HT-29 (cell line): ENCODE results near the gene CSNK2B. TPM values are rescaled to one million over a fixed set of nuclear protein-coding genes. Genes with fewer than 3 reads are reported as not detected.
"Not testable (repeated sequence)": the region's sequence is repeated elsewhere in the genome, so short reads cannot be mapped to it uniquely, and the experiment has no call there.

Experiments used
- DNase-seq: peaks from one replicate; pipeline ENCODE4 v3.0.0-alpha.2; 2015; ENCODE audit warnings: low spot score
- total RNA-seq: library from RNA; depleted of rRNA; stranded (reverse); fragments of >200 nt; shearing (Covaris generic); gene quantifications from 2 replicates; pipeline ENCODE4 v1.2.3, GENCODE V29; 2014

Gene CSNK2B
- total RNA-seq, 1 experiment from 2014 or later: 225 TPM

DNA sequence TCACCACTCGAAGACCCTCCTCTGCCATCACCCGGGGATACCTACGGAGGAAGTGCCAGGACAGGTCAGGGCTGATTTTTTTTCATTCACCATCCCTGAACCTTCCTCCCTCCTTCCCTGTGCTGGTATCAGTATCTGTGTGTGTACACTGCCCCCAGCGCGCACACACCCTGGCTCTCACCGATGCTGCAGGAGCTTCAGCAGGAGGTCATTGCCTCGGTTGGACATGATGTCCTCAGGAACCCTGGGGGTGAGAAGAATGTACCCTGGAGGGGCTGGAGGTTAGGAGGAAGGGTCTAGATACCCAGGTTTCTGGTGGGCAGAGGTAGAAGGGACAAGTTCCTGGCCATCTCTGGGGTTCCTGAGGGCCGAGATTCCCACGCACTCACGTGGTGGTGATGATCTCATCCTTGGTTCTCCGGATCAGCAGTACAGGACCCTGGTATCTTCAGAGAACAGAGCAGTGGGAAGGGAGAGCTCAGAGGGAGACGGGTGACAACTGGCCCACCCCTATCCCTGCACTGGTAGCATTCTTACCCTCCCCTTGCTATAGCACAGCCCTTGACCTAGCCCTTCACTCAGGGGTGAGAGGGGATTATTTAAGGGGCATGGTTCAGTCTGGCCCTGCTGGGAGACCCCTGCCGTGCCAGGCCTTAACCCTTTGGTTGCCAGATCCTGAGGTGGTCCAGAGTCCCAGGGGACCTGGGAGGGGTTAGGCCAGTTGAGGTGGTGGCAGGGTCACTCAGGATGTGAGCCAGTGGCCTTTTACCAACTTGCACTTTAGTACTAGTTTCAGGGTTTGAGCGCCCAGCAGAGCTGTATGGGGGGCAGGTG is 22.2 kb downstream of the CSNK2B start:
- no peak for DNase-seq

DNA sequence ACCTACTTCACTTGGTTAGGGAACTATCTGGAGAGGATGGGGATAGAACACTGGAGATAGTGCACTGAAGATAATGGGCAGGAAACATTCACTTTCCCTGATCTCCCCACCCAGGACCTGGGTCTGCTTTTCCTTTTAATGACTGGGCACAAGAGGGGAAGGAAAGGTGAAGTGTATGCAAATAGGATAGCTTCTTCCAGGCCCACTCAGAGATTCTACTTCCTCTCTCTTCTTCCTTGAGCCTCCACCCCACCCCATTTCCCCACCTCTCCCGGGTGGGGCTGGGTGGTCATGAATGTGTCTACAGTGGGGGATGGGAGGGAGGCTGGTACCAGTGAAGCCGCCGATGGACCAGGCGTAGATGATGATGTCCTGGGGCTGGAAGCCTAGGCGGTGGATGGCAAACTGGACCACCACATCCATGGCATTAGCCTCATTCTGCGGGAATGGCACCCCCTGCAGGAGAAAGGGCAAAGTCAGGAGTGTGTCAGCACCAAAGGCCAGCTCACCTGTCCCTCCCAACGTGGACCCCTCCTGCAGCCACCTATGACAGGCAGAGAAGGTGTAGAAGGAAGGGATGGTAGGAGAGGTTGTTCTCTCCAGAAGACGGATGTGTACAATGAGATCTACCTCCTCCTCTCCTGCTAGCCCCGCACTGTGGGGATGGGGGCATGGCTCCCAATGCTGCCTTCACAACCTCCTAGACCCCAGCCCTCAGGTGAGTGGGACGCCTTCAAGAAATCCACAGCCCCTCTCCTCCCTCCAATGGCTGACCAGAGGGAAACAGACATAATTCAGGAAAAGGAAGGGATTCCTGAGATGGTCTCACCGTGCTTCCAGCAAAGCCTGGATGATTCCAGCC is 23.6 kb downstream of the CSNK2B start:
- DNase-seq: no peak

DNA sequence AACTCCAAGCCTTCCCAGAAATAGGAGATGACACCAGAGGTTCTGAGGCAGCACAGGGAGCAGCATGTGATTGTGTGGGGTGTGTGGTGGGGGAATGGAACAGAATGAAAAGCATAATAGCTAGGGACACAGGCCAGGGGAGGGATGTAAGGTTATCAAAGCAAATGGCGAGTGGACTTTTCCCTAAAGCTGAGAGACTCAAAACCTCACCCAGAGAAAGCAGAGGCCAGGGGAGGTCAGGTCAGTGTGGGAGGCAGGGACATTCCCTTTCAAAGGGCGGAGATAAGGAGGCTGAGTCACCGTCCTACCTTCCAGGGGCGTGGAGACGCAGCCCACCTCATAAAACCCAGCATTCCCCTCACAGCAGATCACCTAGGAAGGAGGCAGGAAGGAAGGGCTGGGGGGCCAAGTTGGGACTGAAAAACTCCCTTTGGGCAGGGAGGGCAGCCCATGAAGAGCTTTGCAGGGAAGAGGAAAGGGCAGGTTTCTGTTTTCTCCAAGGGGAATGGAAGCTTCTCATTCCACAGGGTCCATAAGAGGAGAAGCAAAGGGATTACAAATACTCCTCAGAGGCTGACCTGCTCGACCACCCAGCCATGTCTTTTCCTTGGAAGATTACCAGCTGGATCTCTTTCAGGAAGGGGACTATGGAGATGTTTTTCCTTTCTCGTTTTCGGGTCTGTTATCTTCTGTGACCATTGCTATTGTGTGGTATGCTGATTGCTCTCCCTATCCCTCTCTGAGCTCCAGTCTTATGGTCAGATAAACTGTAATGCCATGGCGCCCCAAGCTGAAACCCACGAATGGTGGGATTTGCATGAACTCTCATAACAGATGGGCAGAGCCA is 24.6 kb downstream of the CSNK2B start:
- peak; percentile 39 for DNase-seq

DNA sequence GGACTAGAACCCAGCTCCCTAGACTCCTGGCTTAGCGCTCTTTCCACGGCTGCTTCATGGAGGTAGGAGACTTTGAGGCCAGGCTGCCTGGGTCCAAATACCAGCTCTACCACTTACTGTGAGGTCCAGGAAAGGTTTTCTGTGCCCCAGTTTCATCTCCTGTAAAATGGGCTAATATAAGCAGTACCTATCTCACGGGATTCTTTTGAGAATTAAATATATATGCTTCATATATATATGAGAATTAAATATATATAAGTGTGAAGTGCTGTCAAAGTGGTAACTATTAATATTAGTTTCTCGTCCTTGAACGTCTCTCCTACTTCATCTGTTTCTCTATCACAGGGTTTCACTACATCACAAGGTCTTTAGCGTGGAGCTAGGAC is 25.2 kb downstream of the CSNK2B start:
- DNase-seq: no peak

DNA sequence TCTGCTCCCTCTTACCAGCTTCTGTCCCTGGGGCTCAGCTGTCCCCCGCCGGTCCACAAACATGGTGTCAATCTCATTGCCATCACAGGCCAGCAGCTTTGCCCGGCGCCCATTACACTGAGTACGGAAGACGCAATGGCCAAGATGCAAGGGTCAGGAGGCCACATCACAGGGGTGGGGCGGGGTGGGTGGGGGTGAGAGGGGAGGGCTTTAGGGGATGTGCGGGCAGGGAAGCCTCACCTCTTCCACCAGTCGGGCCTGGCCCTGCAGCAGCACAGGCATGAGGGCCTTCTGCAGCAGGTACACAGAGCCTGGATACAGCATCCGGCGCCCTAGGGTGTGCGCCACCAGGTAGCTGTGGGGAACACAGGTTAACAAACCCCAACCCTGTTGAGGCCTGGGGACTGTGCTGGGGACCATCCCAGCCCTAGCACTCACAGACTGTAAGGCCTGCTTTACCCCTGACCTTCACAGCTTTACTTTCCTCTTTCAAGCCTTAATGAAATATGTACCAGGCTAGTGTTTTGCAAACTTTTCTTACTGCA is 25.8 kb downstream of the CSNK2B start:
- no peak for DNase-seq

DNA sequence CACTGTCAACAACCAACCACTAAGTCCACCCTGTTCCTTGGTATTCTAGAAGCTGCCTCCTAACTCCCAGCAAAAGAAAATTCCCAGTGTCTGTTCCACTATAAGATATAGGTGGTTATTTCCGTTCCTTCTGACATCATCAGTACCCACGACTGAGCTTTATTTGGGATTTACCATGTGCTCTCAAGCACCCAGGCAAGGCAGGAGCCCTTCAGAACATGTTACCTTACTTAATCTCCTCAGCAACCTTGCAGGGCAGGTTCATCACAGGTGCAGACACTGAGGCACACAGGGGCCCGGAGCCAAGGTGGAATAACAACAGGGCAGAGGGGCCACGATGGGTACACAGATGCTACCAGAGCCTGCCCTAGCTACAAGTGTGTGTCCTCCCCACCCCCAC is 26.5 kb downstream of the CSNK2B start:
- no peak for DNase-seq

DNA sequence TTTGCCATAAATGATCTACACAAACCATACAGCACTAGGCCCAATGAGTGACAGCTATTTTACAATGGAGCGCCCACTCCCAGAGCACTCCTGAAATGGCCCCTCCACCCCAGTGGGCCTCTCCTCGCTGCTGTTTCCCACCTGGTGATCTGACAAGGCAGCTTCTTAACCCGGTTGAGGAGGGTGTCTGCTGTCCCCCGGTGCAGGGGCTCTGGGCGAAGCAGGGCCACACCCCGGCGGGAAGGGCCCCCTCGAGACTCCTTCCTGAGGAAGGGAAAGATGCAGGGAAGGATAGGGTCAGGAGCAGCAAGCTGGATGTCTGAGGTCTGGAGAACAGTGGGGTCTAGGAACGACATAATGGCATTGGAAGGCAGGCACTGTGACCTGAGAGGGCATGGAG is 27.0 kb downstream of the CSNK2B start:
- no peak for DNase-seq

DNA sequence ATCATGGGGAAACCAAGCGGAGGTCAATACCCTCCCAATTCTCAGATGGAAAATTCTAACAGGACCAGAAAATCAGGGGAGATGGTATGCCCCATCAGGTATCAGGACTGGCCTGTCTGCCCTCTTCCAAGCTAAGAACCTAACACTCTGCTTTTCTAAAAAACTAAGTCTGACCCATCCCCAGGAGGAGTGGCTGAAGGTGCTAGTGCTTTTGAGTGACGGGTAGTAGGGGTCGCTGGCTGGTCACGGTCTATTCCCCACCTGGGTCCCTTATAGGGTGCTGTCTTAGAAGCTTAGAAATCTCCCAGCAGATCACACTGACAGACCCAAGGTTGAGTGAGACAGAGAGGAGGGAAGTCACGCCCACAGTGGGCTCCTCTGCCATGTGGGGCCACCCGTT is 27.7 kb downstream of the CSNK2B start:
- no peak for DNase-seq

DNA sequence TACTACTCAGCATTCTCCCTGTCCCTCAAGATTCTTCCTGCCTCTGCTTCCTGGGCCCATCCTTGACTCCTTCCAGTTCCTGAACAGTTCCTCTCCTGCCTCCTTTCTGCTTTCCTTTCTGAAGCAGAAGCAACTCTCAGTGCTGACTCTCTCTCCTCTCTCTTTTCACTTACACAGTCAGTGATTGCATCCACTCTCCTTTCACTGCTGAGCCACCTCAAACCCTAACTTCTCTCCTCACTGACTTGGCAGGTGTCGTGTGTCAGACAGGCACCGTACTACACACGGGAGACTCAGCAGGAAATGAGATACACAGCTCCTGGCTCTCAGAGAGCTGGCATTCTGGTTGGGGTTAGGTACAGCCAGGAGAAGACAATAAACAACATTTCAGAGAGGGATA is 31.7 kb downstream of the CSNK2B start:
- no peak for DNase-seq

DNA sequence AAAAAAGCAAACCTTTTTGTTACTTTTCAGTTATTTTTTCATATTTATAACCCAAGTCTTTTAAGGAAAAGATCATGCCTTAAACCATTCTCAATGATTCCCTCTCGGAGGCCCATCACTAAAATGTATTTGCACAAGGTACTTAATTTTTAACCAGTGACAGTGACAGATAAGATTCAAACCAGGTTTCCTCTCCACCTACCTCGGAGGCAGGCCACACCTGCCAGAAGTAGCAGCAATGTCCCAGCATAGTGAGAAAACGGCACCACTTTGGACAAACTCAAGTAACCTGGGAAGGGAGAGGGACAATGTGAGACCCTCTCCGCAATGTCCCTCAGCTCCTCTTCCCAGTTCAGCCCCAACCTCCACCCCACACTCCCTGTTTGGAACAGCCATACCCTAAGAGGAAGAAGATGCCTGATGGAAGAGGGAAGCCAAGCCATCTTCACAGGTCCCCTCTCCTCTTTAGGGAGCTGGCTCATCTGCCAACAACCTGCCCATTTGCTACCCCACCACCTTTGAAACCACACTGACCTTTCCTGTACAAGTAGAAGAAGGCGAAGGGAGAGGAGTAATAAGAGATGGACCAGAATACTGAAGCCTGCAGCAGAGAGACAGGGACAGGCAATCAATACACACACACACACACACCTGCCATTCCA is 35.0 kb downstream of the CSNK2B start:
- no peak for DNase-seq

DNA sequence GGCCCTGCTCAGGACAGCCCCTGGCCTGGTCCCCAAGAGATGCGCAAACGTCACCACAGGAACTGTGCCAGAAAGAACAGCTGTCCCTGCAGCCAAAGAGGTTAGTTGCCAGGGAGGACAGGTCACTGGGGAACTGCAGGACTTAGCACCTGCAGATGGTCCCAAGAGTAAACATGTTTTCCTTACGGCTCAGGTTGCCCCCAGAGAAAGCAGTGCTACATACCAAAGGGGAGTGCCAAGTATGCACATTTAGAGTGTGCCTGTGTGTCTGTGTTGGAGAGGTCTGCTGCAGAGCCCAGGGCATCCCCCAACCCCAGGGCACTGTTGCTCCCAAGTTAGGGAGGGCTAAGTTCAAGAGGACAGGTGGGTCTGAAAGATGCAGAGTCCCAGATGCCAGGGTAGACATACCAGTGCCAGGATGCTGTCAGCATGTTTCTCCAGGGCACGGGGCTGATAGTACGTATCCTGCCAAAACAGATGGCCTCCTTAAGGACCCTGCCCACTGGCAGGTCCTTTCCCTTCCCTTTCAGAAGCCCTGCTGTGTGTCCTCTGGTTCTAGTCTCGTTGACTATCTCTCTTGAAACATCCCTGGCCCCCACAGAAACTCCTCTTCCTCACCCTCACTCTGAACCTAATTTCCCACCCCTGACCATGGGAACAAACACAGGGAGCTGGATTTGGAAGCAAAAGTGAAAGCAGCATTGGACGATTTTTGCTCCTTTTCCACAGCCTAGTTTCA is 36.0 kb downstream of the CSNK2B start:
- DNase-seq: no peak

DNA sequence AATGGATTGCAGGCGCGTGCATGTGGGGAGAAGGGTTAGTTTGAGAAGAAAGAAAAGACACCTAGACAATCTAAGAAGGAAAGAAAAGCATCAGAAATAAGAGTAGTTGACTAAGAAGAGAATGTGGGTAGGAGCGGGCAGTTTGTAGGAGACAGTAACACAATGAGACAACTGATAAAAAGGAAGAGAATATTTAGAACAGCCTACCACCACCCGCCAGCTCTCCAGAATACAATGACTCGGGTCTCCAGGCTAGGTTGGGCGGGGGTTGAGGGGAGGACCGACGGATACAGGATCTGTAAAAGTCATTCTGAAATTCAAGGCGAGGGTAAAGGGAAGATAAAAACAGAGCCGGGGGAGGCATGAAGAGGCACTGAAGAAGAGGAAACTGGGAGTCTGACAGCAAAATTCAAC is 36.5 kb downstream of the CSNK2B start:
- DNase-seq: no peak

DNA sequence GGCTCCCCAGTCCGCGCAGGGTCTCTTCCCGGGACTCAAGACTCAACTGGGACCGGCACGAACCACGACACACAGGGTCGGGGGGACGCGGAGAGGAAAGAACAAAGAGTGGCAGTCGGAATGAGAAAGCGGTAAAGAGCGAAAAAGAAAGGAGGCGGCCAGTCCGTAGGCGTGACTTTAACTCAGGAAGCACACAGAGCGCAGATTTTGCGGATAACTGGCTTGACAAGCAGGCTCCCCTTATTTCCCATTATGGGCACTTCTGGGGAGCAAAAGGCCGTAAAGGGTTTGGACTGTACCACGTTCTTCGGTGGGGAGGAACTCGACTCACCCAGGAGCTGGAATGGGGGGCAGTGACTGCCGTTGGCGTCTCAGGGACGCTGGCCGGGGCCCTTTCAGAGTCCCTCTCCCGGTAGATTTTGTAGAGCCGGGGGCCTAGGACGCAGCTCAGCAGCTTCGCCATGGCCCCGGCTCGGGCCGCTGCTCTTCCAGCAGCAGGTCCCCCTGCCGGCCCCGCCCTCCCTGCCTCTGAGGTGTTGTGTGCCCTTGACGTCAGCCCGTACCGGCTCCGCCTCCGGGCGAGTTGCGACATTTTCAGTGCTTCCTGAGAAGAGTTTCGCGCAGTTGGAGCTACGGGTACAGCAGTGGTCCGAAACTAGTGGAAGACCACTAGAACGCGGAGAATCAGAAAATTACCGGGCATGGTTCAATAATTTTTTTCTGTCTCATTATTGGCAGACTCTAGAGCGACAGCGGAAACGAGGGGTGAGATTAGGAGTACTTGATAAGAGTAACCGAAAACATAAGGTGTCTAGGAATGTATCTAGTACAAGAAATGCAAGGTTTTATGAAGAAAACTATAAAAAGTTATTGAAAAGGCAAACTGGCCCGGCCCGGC is 37.2 kb downstream of the CSNK2B start, which contains the start of gene ABHD16A:
Gene ABHD16A (minus strand): TSS at position 506 of the 898 bp plus-strand sequence. CDS start 43 bp downstream, at position 463.
- peak; percentile 98 for DNase-seq

DNA sequence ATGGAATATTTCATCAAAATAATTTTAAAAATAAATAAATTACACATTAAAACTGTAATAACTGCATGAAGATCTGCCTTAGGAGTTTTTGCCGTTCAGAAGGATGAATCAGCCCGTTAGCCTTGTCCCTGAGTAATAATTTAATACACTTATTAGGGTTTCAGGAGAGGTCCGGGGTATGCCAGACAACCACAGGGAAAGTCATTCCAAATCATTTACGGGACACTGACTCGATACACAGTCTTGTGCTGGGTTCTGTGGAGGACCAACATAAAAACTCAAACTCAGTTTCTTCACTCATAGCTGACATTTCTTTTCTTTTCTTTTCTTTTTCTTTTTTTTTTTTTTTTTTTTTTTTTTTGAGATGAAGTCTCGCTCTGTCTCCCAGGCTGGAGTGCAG is 40.1 kb downstream of the CSNK2B start:
- no peak for DNase-seq

DNA sequence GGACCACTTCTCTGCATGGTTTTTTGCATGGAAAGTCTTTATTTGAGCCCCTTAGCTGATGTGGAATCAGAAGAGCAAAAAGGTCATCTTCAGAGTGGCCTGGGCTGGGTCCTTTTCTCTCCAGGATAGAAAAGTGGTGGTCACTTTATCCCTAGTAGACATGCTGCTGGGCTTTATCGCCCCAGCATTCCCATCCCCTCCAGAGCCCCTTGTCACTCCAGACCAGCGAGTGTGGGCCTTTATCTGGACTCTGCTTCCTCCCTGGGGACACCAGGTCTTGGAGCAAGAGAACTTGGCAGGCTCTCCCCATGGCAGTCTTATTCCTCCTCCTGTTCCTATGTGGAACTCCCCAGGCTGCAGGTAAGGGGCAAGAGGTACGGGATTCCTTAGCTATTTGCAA is 40.7 kb downstream of the CSNK2B start, which contains the start of gene LY6G6F:
Gene LY6G6F (plus strand): TSS at position 268 of the 400 bp plus-strand sequence. CDS start 41 bp downstream, at position 309.
- DNase-seq: no peak

DNA sequence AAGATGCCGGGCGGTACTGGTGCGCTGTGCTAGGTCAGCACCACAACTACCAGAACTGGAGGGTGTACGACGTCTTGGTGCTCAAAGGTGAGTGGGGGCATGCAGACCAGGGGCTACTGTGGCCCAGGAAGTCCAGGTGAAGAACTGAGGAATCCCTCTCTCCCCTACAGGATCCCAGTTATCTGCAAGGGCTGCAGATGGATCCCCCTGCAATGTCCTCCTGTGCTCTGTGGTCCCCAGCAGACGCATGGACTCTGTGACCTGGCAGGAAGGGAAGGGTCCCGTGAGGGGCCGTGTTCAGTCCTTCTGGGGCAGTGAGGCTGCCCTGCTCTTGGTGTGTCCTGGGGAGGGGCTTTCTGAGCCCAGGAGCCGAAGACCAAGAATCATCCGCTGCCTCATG is 41.8 kb downstream of the CSNK2B start:
- DNase-seq: no peak

DNA sequence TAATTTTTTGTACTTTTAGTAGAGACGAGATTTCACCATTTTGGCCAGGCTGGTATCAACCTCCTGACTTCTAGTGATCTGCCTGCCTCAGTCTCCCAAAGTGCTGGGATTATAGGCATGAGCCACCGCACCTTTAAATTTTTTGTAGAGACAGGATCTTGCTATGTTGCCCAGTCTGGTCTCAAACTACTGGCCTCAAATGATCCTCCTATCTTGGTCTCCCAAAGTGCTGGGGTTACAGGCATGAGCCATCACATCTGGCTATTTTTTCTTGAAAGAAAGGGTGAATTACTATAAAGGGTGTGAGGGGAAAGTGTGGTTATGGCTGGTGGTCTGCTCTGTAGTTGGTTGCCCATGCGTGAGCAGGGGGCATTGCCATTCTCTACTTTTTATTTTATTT is 42.3 kb downstream of the CSNK2B start:
- DNase-seq: no peak

DNA sequence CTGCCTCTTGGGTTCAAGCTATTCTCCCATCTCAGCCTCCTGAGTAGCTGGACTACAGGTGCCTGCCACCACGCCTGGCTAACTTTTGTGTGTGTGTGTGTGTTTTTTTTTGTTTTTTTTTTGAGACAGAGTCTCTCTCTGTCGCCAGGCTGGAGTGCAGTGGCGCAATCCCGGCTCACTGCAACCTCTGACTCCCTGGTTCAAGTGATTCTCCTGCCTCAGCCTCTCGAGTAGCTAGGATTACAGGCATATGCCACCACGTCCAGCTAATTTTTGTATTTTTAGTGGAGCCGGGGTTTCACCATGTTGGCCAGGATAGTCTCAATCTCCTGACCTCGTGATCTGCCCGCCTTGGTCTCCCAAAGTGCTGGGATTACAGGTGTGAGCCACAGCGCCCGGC is 43.3 kb downstream of the CSNK2B start:
- not testable (repeated sequence) for DNase-seq
